A549 (cell line): Measurements from ENCODE around the gene CRYBG3. TPM values are rescaled to one million over a fixed set of nuclear protein-coding genes. Genes with fewer than 3 reads are reported as not detected.

Source experiments
- ATAC-seq, 2 experiments: fragments of 200-7000 bp in 1 of 2; fragments of >200 bp in 1 of 2; cut with Nextera tagmentation in 1 of 2; cut with Tn5 transposase in 1 of 2; 3 replicates each; pipeline versions ENCODE4 v1.8.0 to v1.9.1; 2018 to 2020; ENCODE audit warnings: mild to moderate bottlenecking in 1 of 2, moderate library complexity in 1 of 2
- CTCF ChIA-PET: fragments of 300-600 bp; sonication (Branson Sonifier 250); formaldehyde crosslinking; extraction: SDS; loops from one replicate; lab custom pipeline; 2021; ENCODE audit warnings: antibody characterized with exemption, inconsistent platforms; lab: Yijun Ruan, JAX
- POLR2A ChIA-PET: fragments of 350-600 bp; formaldehyde crosslinking; extraction: SDS; loops from one replicate; lab custom pipeline; 2021; ENCODE audit warnings: antibody characterized with exemption, inconsistent platforms; lab: Yijun Ruan, JAX
- DNase-seq, 2 experiments: peaks; one replicate each; pipeline versions ENCODE4 v3.0.0 to v3.0.0-alpha.2; 2011 to 2016; ENCODE audit warnings: low read depth in 1 of 2, low spot score in 1 of 2
- FAIRE-seq: peaks from 2 replicates; lab custom pipeline; 2011; peaks lifted over from hg19 to GRCh38; lab: Jason Lieb, UNC
- H3K27ac ChIP-seq, 2 experiments: fragments of >200 bp; sonication (Bioruptor Twin); formaldehyde crosslinking; 3 replicates each; pipeline ENCODE4 v1.5.1; 2016 to 2017
- H3K4me1 ChIP-seq: fragments of >200 bp; sonication (Bioruptor Twin); formaldehyde crosslinking; 3 replicates; pipeline ENCODE4 v1.6.1; 2016
- H3K4me2 ChIP-seq: fragments of >200 bp; sonication (Bioruptor Twin); formaldehyde crosslinking; 3 replicates; pipeline ENCODE4 v1.6.1; 2016
- H3K4me3 ChIP-seq: fragments of >200 bp; sonication (Bioruptor Twin); formaldehyde crosslinking; 3 replicates; pipeline ENCODE4 v1.5.1; 2016
- H3K9me3 ChIP-seq: fragments of >200 bp; sonication (Bioruptor Twin); formaldehyde crosslinking; 3 replicates; pipeline ENCODE4 v1.6.1; 2016
- CBX2 ChIP-seq: fragments of 200-600 bp; sonication (generic); IDR thresholded peaks from 2 replicates; pipeline ENCODE4 v1.6.1; 2016; ENCODE audit warnings: low read depth, mild to moderate bottlenecking, borderline replicate concordance
- CEBPB ChIP-seq, 2 experiments: fragments of >200 bp in 1 of 2; sonication (Bioruptor Twin) in 1 of 2; formaldehyde crosslinking in 1 of 2; IDR thresholded peaks; 2 replicates each; pipeline ENCODE4 v1.6.1; 2012 to 2016
- CHD2 ChIP-seq: fragments of 150-350 bp; IDR thresholded peaks from 2 replicates; pipeline ENCODE4 v1.6.1; 2014; ENCODE audit warnings: low read length; ENCODE audit not compliant: partially characterized antibody
- EHF ChIP-seq: fragments of 250-450 bp; sonication (Bioruptor Pico); IDR thresholded peaks from 2 replicates; pipeline ENCODE4 v1.5.0; 2020; ENCODE audit warnings: mild to moderate bottlenecking
- EHMT2 ChIP-seq: fragments of 200-600 bp; sonication (generic); IDR thresholded peaks from 2 replicates; pipeline ENCODE4 v1.6.1; 2016; ENCODE audit warnings: antibody characterized with exemption, low read depth, mild to moderate bottlenecking, moderate library complexity
- EP300 ChIP-seq, 2 experiments: fragments of >200 bp; sonication (Bioruptor Twin); formaldehyde crosslinking; IDR thresholded peaks; 2 replicates in 1 of 2; 3 replicates in 1 of 2; pipeline ENCODE4 v1.6.1; 2016 to 2017
- ESRRA ChIP-seq: fragments of 150-350 bp; IDR thresholded peaks from 2 replicates; pipeline ENCODE4 v1.6.1; 2014; ENCODE audit warnings: mild to moderate bottlenecking, low read length, borderline replicate concordance
- GATA3 ChIP-seq: IDR thresholded peaks from 2 replicates; pipeline ENCODE4 v1.6.1; 2012; ENCODE audit warnings: borderline replicate concordance
- HEYL ChIP-seq: fragments of 250-450 bp; sonication (Bioruptor Pico); IDR thresholded peaks from 2 replicates; pipeline ENCODE4 v1.8.0; 2021; ENCODE audit warnings: mild to moderate bottlenecking, moderate library complexity
- HOXB13 ChIP-seq: fragments of 250-450 bp; sonication (Bioruptor Pico); IDR thresholded peaks from 2 replicates; pipeline ENCODE4 v1.5.0; 2020; ENCODE audit warnings: low read depth, mild to moderate bottlenecking, moderate library complexity
- KDM5A ChIP-seq: fragments of 200-600 bp; sonication (generic); IDR thresholded peaks from 2 replicates; pipeline ENCODE4 v1.6.1; 2016; ENCODE audit warnings: antibody characterized with exemption, mild to moderate bottlenecking
- MAFK ChIP-seq: fragments of 450-650 bp; IDR thresholded peaks from 2 replicates; pipeline ENCODE4 v1.6.1; 2014; ENCODE audit not compliant: partially characterized antibody
- NFE2L2 ChIP-seq: fragments of 150-350 bp; conservative IDR thresholded peaks from 2 replicates; pipeline ENCODE4 v1.6.1; 2014; ENCODE audit warnings: low read length
- PHF8 ChIP-seq: fragments of 200-600 bp; sonication (generic); IDR thresholded peaks from 2 replicates; pipeline ENCODE4 v1.6.1; 2016; ENCODE audit warnings: low read depth, mild to moderate bottlenecking, antibody characterized with exemption, moderate library complexity, borderline replicate concordance
- POLR2A ChIP-seq: IDR thresholded peaks from 2 replicates; pipeline ENCODE4 v1.6.1; 2012; ENCODE audit warnings: mild to moderate bottlenecking, low read length
- POLR2AphosphoS2 ChIP-seq: conservative IDR thresholded peaks from 2 replicates; pipeline ENCODE4 v1.6.1; 2012; ENCODE audit warnings: low read length, improper control_type of control experiment, inconsistent platforms
- RAD21 ChIP-seq, 2 experiments: fragments of >200 bp in 1 of 2; sonication (Bioruptor Twin) in 1 of 2; formaldehyde crosslinking in 1 of 2; IDR thresholded peaks in 1 of 2; conservative IDR thresholded peaks in 1 of 2; 2 replicates in 1 of 2; 3 replicates in 1 of 2; pipeline ENCODE4 v1.6.1; 2012 to 2018; ENCODE audit warnings: inconsistent platforms in 1 of 2
- RARB ChIP-seq: fragments of 250-450 bp; sonication (Bioruptor Pico); IDR thresholded peaks from 2 replicates; pipeline ENCODE4 v1.8.0; 2021; ENCODE audit warnings: mild to moderate bottlenecking, moderate library complexity
- SMC3 ChIP-seq: fragments of >200 bp; sonication (Bioruptor Twin); formaldehyde crosslinking; IDR thresholded peaks from 3 replicates; pipeline ENCODE4 v1.6.1; 2018; ENCODE audit warnings: inconsistent platforms
- SREBF2 ChIP-seq: fragments of 450-650 bp; IDR thresholded peaks from 2 replicates; pipeline ENCODE4 v1.6.1; 2014; ENCODE audit warnings: mild to moderate bottlenecking, moderate library complexity
- TP53 ChIP-seq: fragments of 250-450 bp; sonication (Bioruptor Pico); IDR thresholded peaks from 2 replicates; pipeline ENCODE4 v1.5.0; 2021; ENCODE audit warnings: mild to moderate bottlenecking, moderate library complexity
- ZNF302 ChIP-seq: fragments of 250-450 bp; sonication (Bioruptor Pico); IDR thresholded peaks from 2 replicates; pipeline ENCODE4 v1.9.0; 2021; ENCODE audit warnings: inconsistent platforms, mild to moderate bottlenecking, moderate library complexity
- WGBS: methylation state at CpG from one replicate; pipeline ENCODE4 v1.1.6; 2017; ENCODE audit errors: missing lambda C conversion rate; 5-methylcytosine and 5-hydroxymethylcytosine counted together
- polyA plus RNA-seq, 4 experiments: library from polyadenylated mRNA; depleted of rRNA in 3 of 4; stranded (reverse); fragments of >200 nt; fragmentation: RNase III in 1 of 4; extraction: RNeasy Plus Mini Kit Qiagen cat#74134 plus additional on column Dnase treatment in 1 of 4; gene quantifications; 2 replicates in 3 of 4; 3 replicates in 1 of 4; pipeline ENCODE4 v1.2.3, GENCODE V29; 2011 to 2017
- TF ChIP-seq, protein P1 (sequence below): fragments of >200 bp; sonication (Bioruptor Twin); formaldehyde crosslinking; IDR thresholded peaks from 2 replicates; pipeline ENCODE4 v1.6.1; 2016
- TF ChIP-seq, protein P2 (sequence below): IDR thresholded peaks from 2 replicates; pipeline ENCODE4 v1.6.1; 2012
- TF ChIP-seq, protein P3 (sequence below): fragments of 250-450 bp; sonication (Bioruptor Pico); IDR thresholded peaks from 2 replicates; pipeline ENCODE4 v1.5.0; 2021; ENCODE audit warnings: mild to moderate bottlenecking, moderate library complexity, borderline replicate concordance

Gene CRYBG3
- polyA plus RNA-seq, 2 of the 4 experiments (the other 2 are of a cell fraction) = 3.6 to 8.7 TPM

DNA sequence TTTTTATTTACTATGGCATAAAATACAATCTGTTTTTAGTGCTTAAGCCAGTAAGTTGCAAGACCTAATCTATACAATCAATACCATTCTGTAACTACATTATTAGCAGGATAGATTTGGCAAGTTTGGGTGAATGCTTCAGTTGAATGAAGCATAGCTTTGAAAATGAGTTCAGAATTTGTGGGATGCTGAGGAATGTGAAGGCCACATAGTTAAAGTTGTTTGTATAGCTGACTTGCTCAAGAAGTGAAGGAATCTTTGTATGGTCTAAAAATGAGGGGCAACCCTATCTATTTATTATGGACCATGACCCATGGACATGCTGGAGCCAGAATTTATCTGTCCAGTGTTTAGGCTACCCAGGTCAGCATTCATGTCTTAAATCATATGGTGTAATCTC is 58.5 kb downstream of the CRYBG3 start:
- ChIA-PET POLR2A (no interaction called here), CTCF (no interaction called here)
- H3K4me2 ChIP-seq = no peak overlapping the region
- no peak for ATAC-seq
- peaks cover 10% of the 10 kb centered on the region; the same call in 2 of the 3 replicates for H3K4me1 ChIP-seq
- no peaks in the 10 kb centered on the region; the same call in 2 of the 3 replicates for H3K9me3 ChIP-seq
- no peak overlapping the region for H3K27ac ChIP-seq
- H3K4me3 ChIP-seq = no peak overlapping the region
- DNase-seq = no peak
- FAIRE-seq = no peak
- TF ChIP-seq POLR2AphosphoS2 (no peak), ZNF302 (CRISPR knock-in tag) (no peak), HOXB13 (no peak), HEYL (CRISPR knock-in tag) (no peak), CBX2 (no peak), RARB (CRISPR knock-in tag) (no peak), CEBPB (IDR thresholded peaks at IDR 0.05) (no peak), NFE2L2 (no peak), POLR2A (no peak), TP53 (no peak), SREBF2 (no peak)
- TF ChIP-seq, protein P1, sequence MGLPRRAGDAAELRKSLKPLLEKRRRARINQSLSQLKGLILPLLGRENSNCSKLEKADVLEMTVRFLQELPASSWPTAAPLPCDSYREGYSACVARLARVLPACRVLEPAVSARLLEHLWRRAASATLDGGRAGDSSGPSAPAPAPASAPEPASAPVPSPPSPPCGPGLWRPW = no peak
- TF ChIP-seq, protein P2, sequence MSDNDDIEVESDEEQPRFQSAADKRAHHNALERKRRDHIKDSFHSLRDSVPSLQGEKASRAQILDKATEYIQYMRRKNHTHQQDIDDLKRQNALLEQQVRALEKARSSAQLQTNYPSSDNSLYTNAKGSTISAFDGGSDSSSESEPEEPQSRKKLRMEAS = no peak
- TF ChIP-seq, all 56 proteins: peak for 0

DNA sequence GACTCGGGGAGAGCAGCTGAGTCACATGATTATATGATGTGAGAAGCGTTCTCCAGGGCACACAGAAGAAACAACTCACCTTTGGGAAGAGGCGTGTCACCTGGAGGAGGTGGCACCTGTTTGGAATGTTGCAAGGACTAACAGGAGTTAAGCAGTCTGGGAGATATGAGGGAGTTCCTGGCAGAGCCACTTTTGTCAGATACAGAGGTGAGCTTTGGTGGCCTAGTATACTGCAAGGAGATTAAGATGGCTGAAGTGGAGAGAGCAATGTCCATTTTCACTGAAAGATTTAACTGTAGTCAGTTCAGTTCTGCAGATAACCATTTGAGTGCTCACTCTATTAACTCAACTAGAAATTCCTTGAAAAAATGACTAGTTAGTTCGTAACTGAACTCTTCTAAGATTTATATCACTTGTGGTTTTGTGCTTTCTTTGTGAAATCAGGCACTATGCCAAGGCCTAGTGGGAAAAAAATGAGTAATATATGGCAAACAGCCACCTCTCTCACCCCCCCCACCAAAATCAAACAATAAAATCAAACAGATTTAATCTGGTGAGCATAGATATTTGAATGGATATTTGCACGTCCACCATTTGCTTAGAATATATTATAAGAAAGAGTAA is 61.3 kb downstream of the CRYBG3 start:
- Histone ChIP-seq H3K4me3 (no peak overlapping the region), H3K4me2 (peak overlapping the region; percentile 17; the same call in 2 of the 3 replicates), H3K9me3 (no peaks in the 10 kb centered on the region), H3K4me1 (peaks cover 10% of the 10 kb centered on the region; the same call in 2 of the 3 replicates), H3K27ac (no peak overlapping the region)
- DNase-seq (peak in 1 of 2 experiments; percentile 4), FAIRE-seq (no peak), ATAC-seq (peak in 1 of 2 experiments; percentile 40; a peak in 2 of 6 replicates)
- WGBS = 54% methylated on average over 5 of the region's 5 CpGs
- POLR2A ChIA-PET = no interaction called here
- CTCF ChIA-PET = no interaction called here
- no peak for TF ChIP-seq MAFK
- TF ChIP-seq GATA3 = peak; percentile 24; the same call in 1 of the 2 replicates

DNA sequence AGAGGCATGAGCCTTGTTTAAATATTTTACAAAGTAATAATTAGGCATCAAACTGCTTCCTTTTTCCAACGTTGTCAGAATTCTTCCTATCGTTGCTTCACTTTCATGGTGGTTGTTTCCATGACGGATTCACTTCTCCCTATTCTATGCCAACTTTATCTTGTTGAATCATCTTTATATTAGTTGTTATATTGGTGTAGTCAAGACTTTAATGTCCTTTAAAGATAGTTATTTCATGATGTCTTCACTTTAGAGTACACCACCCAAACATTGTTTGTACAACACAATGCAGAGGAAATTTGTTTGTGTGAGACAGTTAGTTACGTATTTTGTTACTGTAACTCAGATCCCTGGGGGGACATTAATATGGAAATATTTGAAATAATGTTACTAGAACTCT is 61.9 kb downstream of the CRYBG3 start:
- DNase-seq (no peak), ATAC-seq (no peak), FAIRE-seq (peak; percentile 32)
- Histone ChIP-seq H3K4me3 (no peak overlapping the region), H3K4me1 (peaks cover 10% of the 10 kb centered on the region; the same call in 2 of the 3 replicates), H3K4me2 (0 out of 3 replicates have a peak overlapping the region, but pooled peaks have one; percentile 17), H3K27ac (no peak overlapping the region), H3K9me3 (no peaks in the 10 kb centered on the region)
- CTCF ChIA-PET = no interaction called here
- WGBS = 61% methylated on average over 4 of the region's 4 CpGs
- POLR2A ChIA-PET = no interaction called here
- TF ChIP-seq CBX2 (no peak), ESRRA (no peak), EP300 (IDR thresholded peaks at IDR 0.05) (no peak), RAD21 (conservative IDR thresholded peaks at IDR 0.05 in 1 of 2, IDR thresholded peaks at IDR 0.05 in 1 of 2) (no peak), EHMT2 (no peak), PHF8 (no peak), EHF (CRISPR knock-in tag) (no peak), CHD2 (no peak), SMC3 (no peak), KDM5A (no peak)
- TF ChIP-seq, protein P3, sequence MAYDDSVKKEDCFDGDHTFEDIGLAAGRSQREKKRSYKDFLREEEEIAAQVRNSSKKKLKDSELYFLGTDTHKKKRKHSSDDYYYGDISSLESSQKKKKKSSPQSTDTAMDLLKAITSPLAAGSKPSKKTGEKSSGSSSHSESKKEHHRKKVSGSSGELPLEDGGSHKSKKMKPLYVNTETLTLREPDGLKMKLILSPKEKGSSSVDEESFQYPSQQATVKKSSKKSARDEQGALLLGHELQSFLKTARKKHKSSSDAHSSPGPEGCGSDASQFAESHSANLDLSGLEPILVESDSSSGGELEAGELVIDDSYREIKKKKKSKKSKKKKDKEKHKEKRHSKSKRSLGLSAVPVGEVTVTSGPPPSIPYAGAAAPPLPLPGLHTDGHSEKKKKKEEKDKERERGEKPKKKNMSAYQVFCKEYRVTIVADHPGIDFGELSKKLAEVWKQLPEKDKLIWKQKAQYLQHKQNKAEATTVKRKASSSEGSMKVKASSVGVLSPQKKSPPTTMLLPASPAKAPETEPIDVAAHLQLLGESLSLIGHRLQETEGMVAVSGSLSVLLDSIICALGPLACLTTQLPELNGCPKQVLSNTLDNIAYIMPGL (CRISPR knock-in tag) = no peak
